K562 (cell line): ENCODE results near the gene PLS1. TPM values are rescaled to one million over a fixed set of nuclear protein-coding genes. Genes with fewer than 3 reads are reported as not detected.

Experiments used
- ATAC-seq: fragments of 200-7000 bp; cut with Tn5 transposase; 3 replicates; pipeline ENCODE4 v1.9.1; 2020; ENCODE audit warnings: moderate library complexity
- BruUV-seq: library from RNA; stranded (reverse); fragments of 400-500 nt; replicated peaks from 2 replicates; lab custom pipeline; 2021; lab: Mats Ljungman, UMichigan
- CTCF ChIA-PET: fragments of 300-600 bp; formaldehyde crosslinking; extraction: SDS; loops from one replicate; lab custom pipeline; 2021; ENCODE audit warnings: low intra/inter-chr PET ratio; lab: Yijun Ruan, JAX
- POLR2A ChIA-PET: fragments of 300-600, 350-650 bp; sonication (Branson Sonifier 250); formaldehyde crosslinking; extraction: SDS; loops from one replicate; lab custom pipeline; 2021; ENCODE audit warnings: antibody characterized with exemption, inconsistent platforms; lab: Yijun Ruan, JAX
- DNase-seq, 4 experiments: peaks; one replicate each; pipeline versions ENCODE4 v3.0.0 to v3.0.0-alpha.2; 2011 to 2018; ENCODE audit warnings: low spot score in 3 of 4, mixed read lengths in 3 of 4; ENCODE audit errors: extremely low read depth in 1 of 4
- FAIRE-seq: peaks from 2 replicates; lab custom pipeline; 2011; peaks lifted over from hg19 to GRCh38; lab: Jason Lieb, UNC
- H2AFZ ChIP-seq: 2 replicates; pipeline ENCODE4 v1.6.0; 2011; ENCODE audit warnings: low read depth, low read length, control low read depth, inconsistent platforms
- H3K27ac ChIP-seq: fragments of 200-600 bp; 3 replicates; pipeline ENCODE4 v1.8.0; 2011; ENCODE audit warnings: low read depth, mild to moderate bottlenecking, control low read depth, inconsistent platforms, low read length, moderate library complexity, mixed read lengths; ENCODE audit errors: extremely low read depth
- H3K27me3 ChIP-seq, 2 experiments: fragments of 300-600 bp in 1 of 2; 2 replicates in 1 of 2; 3 replicates in 1 of 2; pipeline versions ENCODE4 v1.6.0 to v1.8.0; 2011; ENCODE audit warnings: inconsistent platforms in 2 of 2, low read length in 2 of 2, mild to moderate bottlenecking in 1 of 2, mixed read lengths in 1 of 2, moderate library complexity in 1 of 2; ENCODE audit not compliant: control insufficient read depth in 2 of 2, insufficient read depth in 2 of 2
- H3K36me3 ChIP-seq: fragments of 300-600 bp; 3 replicates; pipeline ENCODE4 v1.8.0; 2011; ENCODE audit warnings: mild to moderate bottlenecking, low read length, inconsistent platforms; ENCODE audit not compliant: control insufficient read depth, insufficient read depth
- H3K4me1 ChIP-seq, 2 experiments: fragments of 200-600 bp in 1 of 2; replicated peaks in 1 of 2; 2 replicates in 1 of 2; 3 replicates in 1 of 2; pipeline versions ENCODE4 v1.5.1 to v1.8.0; 2011; ENCODE audit warnings: inconsistent platforms in 2 of 2, low read length in 2 of 2, mild to moderate bottlenecking in 1 of 2, mixed read lengths in 1 of 2, moderate library complexity in 1 of 2; ENCODE audit not compliant: control insufficient read depth in 2 of 2, insufficient read depth in 2 of 2
- H3K4me2 ChIP-seq: 2 replicates; pipeline ENCODE4 v1.6.1; 2011; ENCODE audit warnings: low read length, control low read depth, inconsistent platforms, mixed read lengths; ENCODE audit not compliant: insufficient read depth
- H3K4me3 ChIP-seq: fragments of 200-600 bp; sonication (generic), shearing (Covaris generic); 2 replicates; pipeline ENCODE4 v1.5.1; 2016; ENCODE audit warnings: control low read depth, inconsistent platforms
- H3K79me2 ChIP-seq: fragments of 200-600 bp; 3 replicates; pipeline ENCODE4 v1.8.0; 2011; ENCODE audit warnings: low read length, inconsistent platforms; ENCODE audit not compliant: control insufficient read depth, insufficient read depth
- H3K9ac ChIP-seq, 2 experiments: 2 replicates each; pipeline versions ENCODE4 v1.6.0 to v1.6.1; 2011; ENCODE audit warnings: low read depth in 2 of 2, low read length in 2 of 2, control low read depth in 1 of 2, inconsistent platforms in 1 of 2, mild to moderate bottlenecking in 1 of 2, mixed read lengths in 1 of 2; ENCODE audit not compliant: insufficient read depth in 1 of 2
- H3K9me1 ChIP-seq: one replicate; pipeline ENCODE4 v1.6.0; 2011; ENCODE audit warnings: inconsistent platforms, mild to moderate bottlenecking, low read length, moderate library complexity; ENCODE audit not compliant: control insufficient read depth, insufficient read depth
- H3K9me3 ChIP-seq: replicated peaks from 2 replicates; pipeline ENCODE4 v1.5.1; 2011; ENCODE audit warnings: low read depth, low read length, inconsistent platforms; ENCODE audit not compliant: control insufficient read depth, insufficient read depth
- H4K20me1 ChIP-seq: replicated peaks from 2 replicates; pipeline ENCODE4 v1.6.1; 2011; ENCODE audit warnings: low read length, inconsistent platforms, mixed read lengths; ENCODE audit not compliant: control insufficient read depth, insufficient read depth
- ARHGAP35 ChIP-seq: fragments of 450-650 bp; IDR thresholded peaks from 2 replicates; pipeline ENCODE4 v1.6.1; 2018; ENCODE audit not compliant: partially characterized antibody
- HMBOX1 ChIP-seq: sonication (generic); IDR thresholded peaks from 2 replicates; pipeline ENCODE4 v1.6.1; 2016
- MEIS2 ChIP-seq: fragments of 450-650 bp; IDR thresholded peaks from 2 replicates; pipeline ENCODE4 v1.6.1; 2014; ENCODE audit warnings: mild to moderate bottlenecking; ENCODE audit not compliant: partially characterized antibody
- PBX2 ChIP-seq, 2 experiments: IDR thresholded peaks in 1 of 2; conservative IDR thresholded peaks in 1 of 2; 2 replicates each; pipeline ENCODE4 v1.6.1; 2016; ENCODE audit warnings: low read depth in 2 of 2, mild to moderate bottlenecking in 1 of 2, missing compliant biosample characterization in 1 of 2, missing genetic modification characterization in 1 of 2, moderate library complexity in 1 of 2
- WGBS: fragments of 100-300 bp; shearing (Covaris generic); methylation state at CpG from one replicate; pipeline ENCODE4 v1.1.6; 2016; ENCODE audit warnings: low coverage, mixed read lengths; ENCODE audit not compliant: insufficient coverage; ENCODE audit errors: missing lambda C conversion rate; 5-methylcytosine and 5-hydroxymethylcytosine counted together
- in situ Hi-C: fragments of 300-500 bp; cut with MboI; formaldehyde crosslinking; loops from 4 replicates; pipeline ENCODE4 v1.15.0; 2018; ENCODE audit warnings: inconsistent platforms, mixed read lengths
- intact Hi-C: fragments of 100-400 bp; cut with micrococcal nuclease; formaldehyde crosslinking; loops from 2 replicates; pipeline ENCODE4 v1.14.2; 2022
- polyA plus RNA-seq, 8 experiments: library from polyadenylated mRNA; depleted of rRNA in 4 of 8; stranded (reverse) in 5 of 8; unstranded in 3 of 8; fragments of >200 nt; fragmentation: Nextera tagmentation in 2 of 8; fragmentation: Illumina TruSeq in 1 of 8; extraction: Ambion mirVana in 2 of 8; extraction: Trizol in 1 of 8; gene quantifications; 2 replicates each; pipeline versions ENCODE4 v1.2.1 to v1.2.3, GENCODE V29; 2011 to 2014; ENCODE audit warnings: inconsistent platforms in 1 of 8, missing spikeins in 1 of 8
- total RNA-seq, 7 experiments: library from RNA; depleted of rRNA in 6 of 7; stranded (reverse); fragments of >200 nt in 6 of 7; fragmentation: Illumina TruSeq in 2 of 7; extraction: Trizol in 2 of 7; gene quantifications; 2 replicates each; pipeline versions ENCODE4 v1.2.1 to v1.2.3, GENCODE V29; 2011 to 2021; ENCODE audit warnings: low replicate concordance in 1 of 7

The PLS1 gene
- total and polyA plus RNA-seq, 9 of the 15 experiments (the other 6 are each of a cell fraction or from before 2014, with no cell fraction given), result 6.1 to 21.3 (median 13.0) TPM

DNA sequence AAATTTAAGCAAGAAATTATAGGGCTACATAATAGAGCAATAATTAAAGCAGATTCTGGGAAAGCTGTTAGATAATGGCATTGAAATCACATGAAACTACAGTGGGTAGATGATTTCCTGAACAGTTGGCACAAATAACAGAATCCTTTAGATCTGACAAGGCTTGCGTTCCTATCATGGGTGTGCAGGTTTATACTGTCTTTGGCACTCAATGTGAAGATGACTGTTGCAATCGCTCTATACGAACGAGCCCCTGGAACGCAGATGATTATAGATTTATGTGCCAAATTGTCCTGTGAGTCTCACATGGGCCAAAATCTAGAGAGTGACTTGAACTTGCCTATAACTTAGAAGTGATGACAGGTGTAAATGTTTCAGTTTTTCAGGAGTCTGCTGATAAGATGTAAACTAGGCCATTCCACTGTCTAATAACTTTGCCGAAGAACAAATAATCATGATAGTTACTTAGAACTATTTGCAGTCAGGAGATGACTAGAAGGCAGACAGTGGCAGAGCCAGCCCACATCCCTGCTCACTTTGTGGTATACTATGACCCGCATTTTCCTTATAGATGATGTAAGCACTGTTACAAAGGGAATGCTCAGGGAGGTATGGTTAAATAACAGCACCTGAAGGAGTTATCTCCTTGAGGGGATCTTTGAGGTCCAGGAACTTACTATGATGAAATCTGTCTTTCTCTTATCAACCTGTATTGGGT, 97.1 kb downstream of the PLS1 start:
- FAIRE-seq, result no peak
- intact Hi-C loops, result no loop called here
- Histone ChIP-seq H4K20me1 (no peaks in the 10 kb centered on the region), H3K27ac (no peak overlapping the region), H3K9me3 (no peaks in the 10 kb centered on the region), H3K27me3 (no peaks in the 10 kb centered on the region), H3K4me1 (no peaks in the 10 kb centered on the region; a peak in 1 of 5 replicates), H3K9me1 (no peaks in the 10 kb centered on the region), H2AFZ (no peak overlapping the region), H3K4me2 (no peak overlapping the region), H3K4me3 (no peak overlapping the region), H3K36me3 (no peaks in the 10 kb centered on the region; the same call in 2 of the 3 replicates), H3K9ac (no peak overlapping the region), H3K79me2 (no peaks in the 10 kb centered on the region)
- no TSS peak for BruUV-seq
- in situ Hi-C loops, result no loop called here
- ATAC-seq, result no peak
- ChIA-PET CTCF (no interaction called here), POLR2A (no interaction called here)
- 58% methylated on average over 7 of the region's 7 CpGs for WGBS
- DNase-seq, result no peak
- TF ChIP-seq PBX2 (CRISPR knock-in tag; IDR thresholded peaks at IDR 0.05; ENCODE audit: low read depth) (no peak), PBX2 (tag; conservative IDR thresholded peaks at IDR 0.05; ENCODE audit: low read depth) (peak; percentile 80), MEIS2 (peak; percentile 53), ARHGAP35 (no peak), HMBOX1 (0 out of 2 replicates have a peak, but pooled peaks have one; percentile 11)
